ACHN (cell line): ENCODE measurements around the gene N4BP2L2.

Source experiments
- DNase-seq: peaks from one replicate; pipeline ENCODE4 v3.0.0-alpha.2; 2015
- in situ Hi-C: cut with HindIII; loops from 2 replicates; pipeline ENCODE4 v1.10.0; 2017; ENCODE audit warnings: low sequenced_read_pairs, low pct_ligation_motif_present, low pct_unique_long_range_greater_than_20kb

The N4BP2L2 gene

GRCh38 chr13:32408296-32409000, 130.1 kb downstream of the N4BP2L2 start:
- DNase-seq: no peak

DNA sequence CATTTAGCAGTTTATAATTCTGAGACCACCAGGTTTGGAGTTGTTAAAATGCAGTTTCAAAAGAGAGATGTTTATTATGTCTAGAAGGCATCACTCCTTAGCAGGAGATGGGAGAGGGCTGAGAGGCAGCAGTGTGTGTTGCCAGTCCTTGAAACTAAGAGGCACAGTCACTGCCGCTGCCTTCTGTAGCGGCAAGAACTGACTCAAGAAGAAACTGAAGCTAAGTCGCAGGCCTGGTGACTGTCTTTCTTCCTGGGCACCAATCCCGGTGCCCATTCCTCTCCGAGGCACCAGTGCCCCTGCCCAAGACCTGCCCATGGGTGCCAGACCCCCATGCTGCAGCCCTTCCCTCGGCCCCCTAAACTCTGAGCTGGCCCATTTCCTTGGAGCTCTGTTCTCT, 130.7 kb downstream of the N4BP2L2 start:
- in situ Hi-C loops: no loop called here

More at GRCh38 chr13:32408296-32409000, 130.1 kb downstream of the N4BP2L2 start:
- in situ Hi-C loops: no loop called here

DNA sequence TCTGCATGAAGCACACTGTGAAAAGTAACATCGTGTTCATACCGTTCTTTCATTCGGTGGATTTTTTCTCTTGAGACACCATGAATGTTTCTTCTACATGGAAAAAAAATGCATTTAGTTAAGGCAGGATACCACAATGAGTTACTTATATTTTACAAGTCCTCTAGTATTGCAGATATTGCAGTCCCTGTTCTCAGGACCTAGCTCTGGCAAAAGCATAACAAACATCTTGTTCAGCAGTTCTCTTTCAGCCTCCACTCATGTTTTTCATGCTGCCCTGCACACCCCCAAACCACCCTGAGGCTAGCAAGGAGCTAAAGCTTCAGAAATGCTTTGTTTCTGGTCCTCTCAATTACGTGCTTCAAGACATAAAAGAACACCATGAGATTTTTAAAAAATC, 135.5 kb downstream of the N4BP2L2 start:
- DNase-seq: no peak
- in situ Hi-C loops: no loop called here

More for the DNA sequence above, 130.7 kb downstream of the N4BP2L2 start:
- DNase-seq: no peak

GRCh38 chr13:32391101-32391619, 147.4 kb downstream of the N4BP2L2 start:
- in situ Hi-C loops: no loop called here
- DNase-seq: no peak

DNA sequence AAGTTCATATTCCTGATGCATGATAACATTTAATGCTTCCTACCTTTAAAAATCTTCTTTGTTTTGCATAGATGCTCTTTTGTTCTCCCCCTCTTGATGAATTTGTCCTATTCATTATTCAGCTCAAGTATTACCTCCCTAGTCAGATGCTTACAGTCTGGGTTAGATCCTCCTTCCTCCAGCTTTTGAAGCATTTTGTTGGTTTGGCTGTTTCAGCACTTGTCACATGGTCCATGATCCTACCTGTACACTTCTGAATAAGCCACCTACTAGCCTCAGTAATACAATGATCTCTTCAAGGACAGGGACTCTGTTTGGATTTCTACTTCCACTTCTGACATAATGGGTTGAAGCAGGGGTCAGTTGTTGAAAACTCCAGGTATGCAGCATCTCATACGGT, 148.1 kb downstream of the N4BP2L2 start:
- in situ Hi-C loops: no loop called here
- DNase-seq: no peak

GRCh38 chr13:32390048-32390447, 148.5 kb downstream of the N4BP2L2 start:
- in situ Hi-C loops: no loop called here
- no peak for DNase-seq

- DNase-seq: no peak
- in situ Hi-C loops: no loop called here
Observed at GRCh38 chr13:32385410-32385809, 153.2 kb downstream of the N4BP2L2 start.

- no peak for DNase-seq
- in situ Hi-C loops: no loop called here
Observed at GRCh38 chr13:32384702-32385101, 153.9 kb downstream of the N4BP2L2 start.

- in situ Hi-C loops: no loop called here
- DNase-seq: no peak
Observed at GRCh38 chr13:32383836-32384618, 154.6 kb downstream of the N4BP2L2 start.
